NK-92 (cell line): Measurements from ENCODE around the gene TRNT1.

Source experiments
- DNase-seq: peaks from one replicate; lab custom pipeline; 2025; ENCODE audit not compliant: unreplicated experiment; lab: John Stamatoyannopoulos, UW

The TRNT1 gene

DNA sequence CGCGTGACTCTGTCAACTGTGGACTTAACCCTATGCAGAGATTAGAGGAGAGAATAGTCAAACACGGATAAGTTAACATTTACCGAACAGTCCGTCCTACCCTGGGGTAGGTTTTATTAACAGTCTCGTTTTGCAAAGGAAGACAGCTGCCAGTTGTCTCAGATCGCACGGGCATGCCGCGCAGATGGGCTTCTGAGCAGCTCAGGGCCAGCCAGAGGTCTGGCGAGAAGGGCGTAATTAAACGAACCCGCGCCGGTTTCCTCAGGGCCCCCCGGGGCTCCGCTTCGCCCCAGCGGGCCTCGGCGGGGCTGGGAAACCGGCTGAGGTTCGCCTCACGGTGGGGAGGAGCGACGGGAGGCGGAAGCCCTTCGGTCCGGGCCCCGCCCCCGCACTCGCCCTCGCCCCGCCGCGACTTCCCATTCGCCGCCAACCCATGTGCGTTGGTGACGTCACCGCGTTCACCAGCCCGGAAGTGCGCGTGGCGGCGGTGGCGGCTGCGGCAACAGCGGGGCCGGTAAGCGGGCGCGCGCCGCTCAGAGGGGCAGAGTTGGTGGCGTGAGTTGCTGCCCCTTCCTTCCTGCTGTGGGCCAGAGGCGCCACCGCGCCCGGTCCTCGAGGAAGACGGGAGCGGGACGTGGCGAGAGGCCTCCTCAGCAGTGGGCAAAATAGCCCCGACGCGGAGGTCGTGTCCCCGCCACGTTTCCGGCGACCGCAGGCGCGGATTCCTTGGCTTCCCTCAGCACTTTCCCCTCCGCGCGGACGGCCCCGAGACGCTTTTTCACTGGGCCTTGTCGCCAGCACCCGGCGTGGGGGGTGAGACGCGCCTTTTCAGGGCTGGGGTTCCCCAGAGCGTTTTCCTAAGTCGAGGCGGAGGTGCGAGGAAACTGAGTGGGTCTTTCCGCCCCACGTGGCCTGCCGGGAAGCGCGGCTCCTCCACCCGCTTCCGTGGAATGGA is at the start of gene TRNT1:
Gene TRNT1, plus strand, starts transcription at position 464 of the 955 bp plus-strand sequence. CDS start 2,101 bp downstream, outside the sequence.
- peak; percentile 43 for DNase-seq

DNA sequence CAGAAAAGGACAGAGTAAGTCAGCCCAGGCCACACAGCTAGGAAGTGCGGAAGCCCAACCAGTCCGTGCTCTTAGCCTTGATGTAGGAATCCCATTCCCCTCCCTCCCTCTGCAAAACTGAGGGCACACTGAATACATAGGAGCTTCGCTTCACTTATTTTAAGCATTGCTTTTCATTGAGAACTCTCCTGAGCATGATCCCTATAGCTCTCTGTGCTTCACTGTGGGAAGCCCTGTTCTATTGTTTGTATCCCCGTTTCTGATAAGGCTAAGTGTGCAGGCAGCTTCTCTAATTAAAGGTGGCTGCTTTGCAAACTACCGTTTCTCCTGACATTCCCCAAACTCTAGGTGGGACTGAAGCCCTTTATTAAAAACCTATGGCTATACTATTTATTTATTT is 46.4 kb upstream of the TRNT1 start:
- DNase-seq = no peak

DNA sequence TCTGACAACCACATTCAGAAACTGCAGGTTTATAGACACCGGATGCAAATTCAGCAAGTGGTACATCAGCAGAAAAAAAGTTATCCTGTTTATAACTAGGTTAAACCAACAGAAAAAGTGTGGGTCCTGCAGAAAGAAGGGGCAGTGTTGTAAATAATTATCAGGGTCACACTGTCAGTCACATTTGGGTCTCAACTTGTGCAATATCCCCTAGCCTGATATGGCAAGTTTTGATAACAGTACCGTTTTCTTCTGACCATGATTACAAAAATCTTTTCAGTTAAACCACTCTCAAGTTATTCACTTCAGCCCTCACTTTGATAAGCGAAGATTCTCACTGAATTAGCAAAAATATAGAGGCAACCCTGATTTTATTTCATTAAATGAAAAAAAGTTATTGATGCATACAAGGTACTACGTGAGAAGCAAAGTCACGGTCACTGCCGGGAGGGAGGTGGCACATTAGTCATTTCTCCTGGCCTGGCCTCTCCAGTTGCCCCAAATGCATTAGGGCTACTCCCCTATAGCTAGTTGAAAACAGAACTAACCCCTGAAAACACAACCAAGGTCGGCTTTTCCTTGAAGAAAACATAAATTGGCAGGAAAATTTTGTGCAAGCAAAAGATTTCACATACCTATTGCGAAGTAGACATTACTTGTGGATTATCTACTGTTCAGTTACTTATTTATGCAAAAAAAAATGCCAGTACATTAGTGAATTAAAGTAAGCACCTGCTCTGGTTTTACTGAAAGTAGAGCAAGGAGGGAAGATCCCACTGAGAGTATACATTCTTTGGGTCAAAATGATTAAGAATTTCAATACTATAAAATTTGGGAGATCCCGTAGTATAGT is 45.1 kb upstream of the TRNT1 start:
- no peak for DNase-seq

DNA sequence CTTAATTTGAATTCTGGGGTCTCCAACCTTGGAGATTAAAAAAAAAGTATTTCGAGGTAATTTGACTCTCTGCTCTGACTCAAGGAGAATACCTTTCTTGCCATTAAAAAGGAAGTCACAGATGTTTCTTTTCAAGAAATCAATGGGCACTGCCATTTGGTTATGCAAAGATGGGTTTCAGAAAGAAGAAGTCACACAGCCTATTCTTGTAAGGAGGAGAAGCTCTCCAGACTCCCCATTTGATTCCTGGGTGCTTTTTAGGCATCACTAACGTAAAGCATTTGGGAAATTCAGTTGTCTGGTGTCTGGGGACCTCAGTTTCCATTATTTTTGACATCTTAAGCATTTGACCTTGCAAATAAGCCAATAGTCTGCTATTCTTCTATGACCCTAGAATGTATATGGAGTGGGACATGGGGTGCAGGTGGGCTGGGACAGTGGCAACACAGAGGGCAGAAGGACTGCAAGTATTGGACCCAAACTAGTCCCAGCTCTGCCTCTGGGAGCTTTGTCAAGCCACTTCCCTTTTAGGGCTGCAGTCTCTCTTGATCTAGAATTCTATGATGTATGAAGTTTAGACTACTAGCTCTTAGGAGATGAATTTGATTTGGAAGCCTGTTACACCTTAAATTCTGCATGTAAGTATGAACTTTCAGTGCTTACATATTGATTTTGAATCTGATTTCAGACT is 44.4 kb upstream of the TRNT1 start:
- no peak for DNase-seq

DNA sequence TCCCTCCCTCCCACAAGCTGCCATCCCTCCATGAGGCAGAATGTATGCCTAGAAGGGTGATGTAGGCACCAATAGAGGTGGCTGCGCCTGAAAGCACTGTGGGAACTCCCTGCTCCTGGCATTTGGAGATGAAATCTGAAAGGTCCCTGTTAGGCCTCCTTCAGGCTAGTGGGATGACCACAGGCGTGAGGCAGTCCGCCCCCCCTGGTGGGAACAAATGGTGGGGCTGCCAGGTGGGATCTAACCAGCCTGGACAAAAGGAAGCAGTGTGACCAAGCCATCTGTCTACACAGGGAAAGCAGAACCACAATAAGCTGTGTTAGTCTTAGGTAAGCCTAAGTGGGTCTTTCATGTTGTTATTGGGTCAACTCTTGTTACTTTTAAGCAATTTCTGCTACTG is 41.9 kb upstream of the TRNT1 start:
- no peak for DNase-seq

DNA sequence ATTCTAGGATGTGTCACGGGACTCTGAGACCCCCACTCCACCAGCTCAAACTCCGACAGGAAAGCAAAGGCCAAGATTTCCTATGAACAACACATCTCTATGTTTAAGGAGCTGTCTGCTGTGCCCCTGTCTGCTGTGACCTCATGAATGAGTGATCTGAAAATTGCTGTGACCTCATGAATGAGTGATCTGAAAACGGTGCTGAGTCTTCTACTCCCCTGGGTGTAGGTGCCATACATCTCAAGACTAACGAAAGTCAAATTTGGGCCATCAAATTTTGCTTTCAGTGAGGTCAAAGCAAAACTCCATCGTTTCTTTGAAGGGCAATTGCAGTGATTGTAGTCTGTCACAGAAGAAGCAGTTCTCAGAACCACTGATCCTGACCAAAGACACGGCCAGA is 41.0 kb upstream of the TRNT1 start:
- DNase-seq = no peak

DNA sequence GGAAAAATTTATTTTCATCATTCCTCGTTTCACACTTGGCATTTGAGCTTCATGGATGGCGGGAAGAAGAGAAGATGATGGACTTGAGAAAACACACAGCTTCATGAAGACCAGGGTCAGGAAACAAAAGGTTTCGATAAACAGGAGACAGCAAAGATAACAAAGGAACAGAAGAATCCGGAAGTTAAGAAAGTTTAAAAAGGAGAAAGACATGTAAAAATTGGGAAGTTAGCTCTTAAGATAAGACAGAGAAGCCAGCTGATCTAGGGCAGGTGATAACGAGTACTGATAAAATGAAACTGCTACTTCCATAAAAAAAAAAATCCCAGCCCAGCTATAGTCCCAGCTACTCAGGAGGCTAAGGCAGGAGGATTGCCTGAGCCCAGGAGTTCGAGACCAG is 40.5 kb upstream of the TRNT1 start:
- no peak for DNase-seq

DNA sequence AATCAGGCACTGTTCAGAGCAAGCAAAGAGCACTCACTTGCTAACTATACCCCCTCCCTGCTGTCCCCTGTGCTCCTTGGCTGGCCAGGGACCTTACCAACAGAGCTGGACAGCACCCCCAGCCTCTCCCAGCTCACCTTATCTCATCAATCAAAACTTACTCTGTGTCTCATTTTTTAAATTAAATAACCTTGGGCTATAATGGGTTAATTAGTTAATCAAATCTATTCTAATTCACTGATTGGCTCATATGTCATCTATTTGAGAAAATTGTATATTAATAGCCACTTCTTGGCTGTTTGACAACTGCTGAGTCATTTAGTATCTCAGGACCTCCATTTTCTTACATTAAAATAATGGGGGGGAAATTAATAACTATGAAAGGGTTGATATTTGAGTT is 39.5 kb upstream of the TRNT1 start:
- no peak for DNase-seq

DNA sequence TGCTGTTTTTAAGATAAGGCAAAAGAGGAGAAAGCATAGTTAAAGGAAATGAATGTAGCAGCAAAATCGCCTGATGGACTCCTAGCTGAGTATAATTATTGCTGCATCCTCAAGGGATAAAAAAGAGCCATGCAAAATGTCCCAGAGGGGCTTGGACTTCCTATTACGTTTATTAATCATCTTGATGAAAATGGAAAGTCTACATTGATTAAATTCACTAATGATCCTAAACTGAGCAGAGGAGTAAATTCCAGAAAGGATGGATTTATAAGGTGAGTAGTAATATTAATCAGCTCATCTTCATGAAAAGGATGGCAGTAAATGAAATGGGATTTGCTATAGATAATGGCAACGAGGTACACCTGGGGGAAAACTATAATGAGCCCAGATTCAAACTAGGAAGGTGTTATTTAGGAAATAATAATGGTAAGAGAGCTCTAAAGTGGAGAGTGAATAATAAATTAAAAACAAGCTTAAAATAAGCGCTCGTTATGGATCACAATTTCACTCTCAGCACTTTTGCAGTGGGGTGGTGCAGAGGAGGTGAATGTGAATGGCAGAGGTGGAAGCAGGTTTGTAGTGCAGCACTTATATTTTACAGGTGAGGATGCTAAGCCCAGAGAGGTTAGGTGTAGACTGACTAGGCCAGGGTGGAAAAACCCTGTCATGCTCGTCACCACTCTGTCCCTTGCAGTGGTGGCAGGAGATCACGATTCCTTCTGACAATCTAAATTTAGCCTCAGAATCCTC is 38.8 kb upstream of the TRNT1 start:
- DNase-seq = no peak

DNA sequence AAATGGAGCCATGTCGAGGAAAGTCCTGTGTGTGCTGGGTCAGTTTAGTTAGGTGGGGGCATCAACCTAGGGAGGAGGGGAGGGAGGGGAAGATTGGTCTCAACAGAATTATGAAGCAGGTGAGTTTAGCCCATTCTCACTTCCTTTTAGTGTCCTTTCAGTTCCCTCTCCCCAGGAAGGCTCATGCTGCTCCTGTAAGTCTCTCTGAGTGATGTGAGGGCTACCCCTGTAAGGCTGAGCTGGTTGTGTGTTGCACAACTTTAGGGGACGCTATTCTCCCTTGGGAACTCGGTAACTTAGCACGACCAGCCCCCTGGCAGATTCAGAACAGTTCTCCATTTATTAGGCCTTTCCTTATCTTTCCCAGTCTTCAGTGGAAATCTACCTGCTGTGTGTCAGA is 37.7 kb upstream of the TRNT1 start:
- no peak for DNase-seq

DNA sequence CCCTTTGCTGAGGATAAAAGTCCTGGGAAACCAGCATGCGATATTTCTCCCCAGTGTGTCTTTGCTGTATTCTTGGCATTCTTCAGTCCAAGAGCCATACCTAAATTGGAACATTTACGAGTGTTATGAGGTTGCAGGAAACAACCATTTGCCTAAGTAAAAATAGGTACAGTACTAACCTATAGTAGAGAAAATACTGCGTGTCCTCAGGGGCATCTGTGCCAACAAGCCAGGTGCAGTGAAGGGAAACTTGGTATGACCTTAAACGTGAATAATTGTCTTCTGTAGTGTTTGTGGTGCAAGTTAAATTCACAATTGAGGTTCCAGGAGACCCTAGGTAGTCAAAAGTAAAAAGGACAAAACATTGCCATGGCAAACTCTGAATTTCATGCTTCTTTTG is 28.8 kb upstream of the TRNT1 start:
- no peak for DNase-seq

DNA sequence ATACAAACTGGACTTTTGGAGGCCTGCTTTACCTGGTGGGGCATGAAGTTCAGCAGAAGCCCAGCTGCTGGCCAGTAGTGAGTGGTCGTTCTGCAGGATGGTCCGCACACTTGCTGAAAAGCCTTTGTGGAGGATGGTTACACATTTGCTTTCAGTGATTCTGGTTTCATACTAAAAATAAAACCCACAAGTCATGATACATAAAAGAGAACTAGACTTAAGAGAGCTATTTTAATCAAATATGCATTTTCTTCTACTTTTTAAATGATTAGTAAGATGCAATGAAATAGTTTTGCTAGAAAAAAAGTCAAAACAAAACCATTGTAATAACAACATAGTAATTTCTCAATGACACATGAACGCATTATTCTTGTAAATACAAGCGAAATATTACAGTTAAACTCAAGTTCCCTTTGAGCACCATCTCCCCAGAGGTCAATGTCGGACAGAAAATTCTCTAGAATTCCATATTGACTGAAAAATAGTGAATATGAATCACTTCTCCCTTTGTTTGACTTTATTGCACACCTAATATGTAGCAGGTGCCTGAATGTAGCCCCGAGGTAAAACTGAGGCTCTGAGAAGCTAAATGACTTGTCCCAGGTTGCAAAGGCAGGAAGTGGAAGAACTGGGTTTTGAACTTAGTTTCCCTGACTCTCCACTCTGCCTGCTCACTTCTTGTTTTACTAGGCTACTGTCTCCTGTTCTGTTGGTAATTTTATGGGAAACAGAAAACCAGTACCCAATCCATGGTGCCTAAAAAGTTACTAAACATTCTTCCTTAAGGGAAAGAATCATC is 24.9 kb upstream of the TRNT1 start:
- DNase-seq = no peak

DNA sequence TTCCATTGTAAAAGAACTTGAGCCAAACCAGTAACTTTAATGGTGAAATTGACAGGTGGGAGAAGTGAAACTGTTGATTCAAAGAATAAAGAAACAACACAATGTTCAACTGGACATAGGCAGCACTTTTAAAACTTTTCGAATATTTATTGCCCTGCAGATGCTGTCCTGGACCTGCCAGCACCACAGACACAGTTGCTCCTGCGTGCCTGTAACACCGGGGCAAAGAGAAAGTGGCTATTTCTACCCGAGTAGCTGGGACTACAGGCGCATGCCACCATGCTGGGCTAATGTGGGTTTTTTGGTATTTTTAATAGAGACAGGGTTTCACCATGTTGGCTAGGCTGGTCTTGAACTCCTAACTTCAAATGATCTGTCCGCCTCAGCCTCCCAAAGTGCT is 24.0 kb upstream of the TRNT1 start:
- no peak for DNase-seq

DNA sequence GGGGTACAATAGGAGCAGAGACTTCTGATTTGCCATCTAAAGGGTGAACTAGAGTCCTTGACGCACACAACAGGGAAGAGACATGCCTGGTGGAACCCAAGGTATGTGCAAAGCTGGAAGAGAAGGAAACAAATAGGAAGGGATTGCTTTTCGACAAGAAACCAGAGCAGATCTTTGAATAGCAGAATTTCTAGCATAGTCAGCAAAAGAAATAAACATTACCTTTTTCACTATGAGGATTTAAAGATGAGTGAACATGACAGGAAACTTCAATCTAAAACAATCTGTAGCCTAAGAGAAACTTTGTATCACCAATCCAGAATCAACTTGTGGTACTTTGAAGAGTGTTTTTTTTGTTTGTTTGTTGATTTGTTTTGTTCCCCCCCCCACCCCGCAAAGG is 21.5 kb upstream of the TRNT1 start:
- DNase-seq = no peak

DNA sequence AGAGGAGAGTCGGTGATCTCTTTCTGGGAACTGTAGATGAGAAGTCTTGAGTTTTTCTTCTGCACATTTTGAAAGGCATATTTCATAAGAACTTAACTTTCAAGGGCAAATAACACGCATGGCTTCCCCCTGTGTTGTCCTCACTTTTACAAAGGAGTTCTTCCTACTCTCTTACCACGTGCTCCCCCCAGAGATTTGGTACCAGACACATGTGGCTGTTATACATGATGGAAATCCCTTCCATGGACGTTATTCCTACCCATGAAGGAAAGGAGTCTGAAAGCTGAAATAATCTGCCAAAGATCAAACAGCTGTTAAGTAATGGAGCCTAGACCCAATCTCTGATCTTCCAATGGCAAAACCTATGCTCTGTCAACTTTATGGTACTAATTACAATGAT is 20.9 kb upstream of the TRNT1 start:
- DNase-seq = no peak

DNA sequence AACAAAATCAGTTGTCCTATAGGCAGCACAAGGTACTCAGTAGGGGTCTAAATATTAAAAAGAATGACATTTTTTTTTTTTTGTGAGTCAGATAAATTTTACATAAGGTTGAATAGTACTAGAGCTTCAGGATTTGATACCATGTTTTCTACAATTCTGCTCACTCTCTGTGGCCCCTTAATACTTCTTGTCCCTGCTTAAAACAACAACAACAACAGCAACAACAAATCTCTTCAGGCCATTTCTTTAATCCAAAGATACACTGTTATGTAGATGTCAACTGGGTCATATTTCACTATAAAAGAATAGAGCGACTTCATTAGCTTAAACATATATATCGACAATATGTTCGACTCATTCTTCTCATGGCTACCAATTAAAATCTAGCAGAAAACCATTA is 19.6 kb upstream of the TRNT1 start:
- no peak for DNase-seq

DNA sequence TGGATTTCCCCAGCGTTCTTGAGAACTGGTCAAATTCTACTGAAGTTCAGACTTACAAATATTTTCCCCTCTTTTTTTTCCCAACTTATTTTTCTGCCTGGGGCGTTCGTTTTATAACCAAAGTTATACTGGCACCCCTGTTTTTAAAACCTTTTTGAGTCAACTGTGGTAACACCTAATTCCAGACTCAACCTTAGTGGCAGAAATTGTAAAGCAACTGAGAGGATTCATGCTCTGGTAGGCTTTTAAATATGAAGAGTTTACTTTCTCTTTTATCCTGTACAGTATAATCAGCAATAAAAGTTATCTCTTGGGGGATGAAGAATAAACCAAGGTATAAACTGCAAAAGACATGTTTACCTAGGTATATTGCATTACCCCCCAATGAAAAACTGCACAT is 18.9 kb upstream of the TRNT1 start:
- no peak for DNase-seq

DNA sequence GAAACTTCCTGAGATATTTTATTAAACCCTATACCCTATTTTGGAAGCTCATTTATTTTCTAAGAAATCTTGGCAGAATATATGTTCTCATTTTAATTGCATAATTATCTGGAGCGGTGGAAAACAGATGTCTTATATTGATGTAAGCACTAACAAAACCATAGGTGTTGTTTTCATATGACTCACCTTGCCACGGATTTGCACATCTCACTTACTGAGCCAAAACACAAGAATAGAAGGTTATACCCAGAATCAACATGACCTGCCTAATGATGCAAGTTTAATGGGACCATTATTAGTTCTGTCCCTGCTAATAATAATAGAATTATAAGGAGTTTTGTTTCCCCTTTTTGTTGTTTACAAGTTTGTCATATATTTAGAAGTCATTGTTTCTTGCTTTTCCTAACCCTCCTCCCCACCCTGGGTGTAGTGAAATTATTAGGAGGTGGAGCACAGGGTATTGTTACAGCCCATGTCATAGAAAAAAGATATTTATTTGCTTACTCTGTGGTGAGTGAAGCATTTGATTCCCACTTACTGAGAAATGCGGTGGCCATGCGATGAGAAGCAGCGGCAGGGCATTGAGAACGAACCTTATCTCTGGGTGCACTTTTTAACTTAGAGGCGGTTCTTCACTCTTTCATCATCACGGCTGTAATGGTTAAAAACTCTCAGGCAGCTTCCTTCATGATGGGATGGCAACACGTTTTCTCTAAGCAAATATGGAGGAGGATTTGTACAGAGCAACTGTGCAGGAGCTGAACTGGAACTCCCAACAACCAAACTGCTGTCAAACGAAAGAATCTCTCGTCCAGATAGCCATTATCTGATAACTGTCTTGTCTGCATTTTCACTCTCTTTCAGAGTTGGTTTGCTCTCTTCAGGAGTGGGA is 17.1 kb upstream of the TRNT1 start:
- no peak for DNase-seq

DNA sequence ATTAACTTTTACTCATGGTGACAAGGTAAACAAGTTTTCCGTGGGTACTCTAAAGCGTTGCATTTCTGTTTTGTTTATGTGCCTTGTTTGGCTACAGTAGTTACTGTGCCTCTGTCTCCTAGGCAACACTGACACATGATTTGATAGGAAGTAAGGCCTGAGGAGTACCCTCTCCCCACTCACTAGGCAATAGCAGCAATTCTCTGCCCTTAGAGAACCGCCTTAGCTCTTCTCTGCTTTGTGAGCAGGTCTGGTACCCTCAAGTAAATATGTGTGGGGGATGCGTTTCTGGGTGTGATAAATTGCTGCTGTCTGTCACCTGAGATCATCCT is 16.5 kb upstream of the TRNT1 start, which contains the start of gene IL5RA:
Gene IL5RA, minus strand, starts transcription at position 76 of the 332 bp plus-strand sequence. CDS start 5,390 bp downstream, outside the sequence.
- DNase-seq = no peak
